Esophagus muscularis mucosa (tissue), 4 donors: Measurements from ENCODE around the gene PROSER3. TPM values are rescaled to one million over a fixed set of nuclear protein-coding genes. Genes with fewer than 3 reads are reported as not detected.

Source experiments
- DNase-seq: peaks from one replicate; pipeline ENCODE4 v3.0.0-alpha.2; 2017; ENCODE audit errors: extremely low spot score
- H3K27ac ChIP-seq, 4 donors: fragments of 200-600 bp; sonication (generic); replicated peaks in 1 of 4; 1 replicate in 3 of 4; 2 replicates in 1 of 4; pipeline ENCODE4 v1.5.1; 2016 to 2019; ENCODE audit warnings: mild to moderate bottlenecking in 1 of 4
- H3K27me3 ChIP-seq, 4 donors: fragments of 200-600 bp; sonication (generic); one replicate each; pipeline versions ENCODE4 v1.5.1 to v1.6.0; 2016 to 2019
- H3K36me3 ChIP-seq, 4 donors: fragments of 200-600 bp; sonication (generic); one replicate each; pipeline ENCODE4 v1.5.1; 2016 to 2019
- H3K4me1 ChIP-seq, 4 donors: fragments of 200-600 bp; sonication (generic); one replicate each; pipeline ENCODE4 v1.5.1; 2016 to 2019
- H3K4me3 ChIP-seq, 4 donors: fragments of 200-600 bp; sonication (generic); 1 replicate in 2 of 4; 2 replicates in 2 of 4; pipeline ENCODE4 v1.5.1; 2016 to 2019; ENCODE audit warnings: mild to moderate bottlenecking in 4 of 4, moderate library complexity in 1 of 4
- H3K9me3 ChIP-seq, 4 donors: fragments of 200-600 bp; sonication (generic); 1 replicate in 3 of 4; 2 replicates in 1 of 4; pipeline ENCODE4 v1.5.1; 2016 to 2019
- CTCF ChIP-seq, 3 experiments: fragments of 200-600 bp in 2 of 3; fragments of 450-650 bp in 1 of 3; sonication (generic) in 2 of 3; IDR thresholded peaks; one replicate each; pipeline ENCODE4 v1.5.1; 2017 to 2019; ENCODE audit warnings: antibody characterized with exemption in 3 of 3, mild to moderate bottlenecking in 2 of 3, moderate library complexity in 1 of 3
- EP300 ChIP-seq: sonication (generic); formaldehyde crosslinking; IDR thresholded peaks from one replicate; pipeline ENCODE4 v1.6.1; 2017; ENCODE audit warnings: antibody characterized with exemption
- POLR2A ChIP-seq: fragments of 450-650 bp; IDR thresholded peaks from one replicate; pipeline ENCODE4 v1.6.1; 2017; ENCODE audit warnings: antibody characterized with exemption, moderate library complexity, mild to moderate bottlenecking, low read depth
- POLR2AphosphoS5 ChIP-seq, 2 donors: sonication (generic); formaldehyde crosslinking; IDR thresholded peaks; one replicate each; pipeline ENCODE4 v1.6.1; 2017; ENCODE audit warnings: antibody characterized with exemption in 2 of 2
- WGBS: methylation state at CpG from one replicate; pipeline ENCODE4 v1.1.5; 2018; 5-methylcytosine and 5-hydroxymethylcytosine counted together
- intact Hi-C: fragments of 100-400 bp; cut with DNase I; formaldehyde crosslinking; loops from one replicate; pipeline ENCODE4 v1.15.1; 2023
- total RNA-seq, 4 donors: library from RNA; depleted of rRNA; stranded (reverse); fragments of >200 nt; gene quantifications; one replicate each; pipeline versions ENCODE4 v1.1.0 to v1.2.1, GENCODE V29; 2016

PROSER3 gene
- total RNA-seq, 4 donors from 2014 or later, result 5.6 to 8.7 (median 7.1) TPM

GRCh38 chr19:35811317-35812219, 53.6 kb downstream of the PROSER3 start:
- Histone ChIP-seq H3K36me3 (no peaks in the 10 kb centered on the region), H3K27ac (no peak overlapping the region), H3K9me3 (no peaks in the 10 kb centered on the region), H3K27me3 (peaks cover 0 to 74% (median 0%) of the 10 kb centered on the region in 4 donors), H3K4me1 (no peaks in the 10 kb centered on the region), H3K4me3 (no peak overlapping the region)
- intact Hi-C loops, result no loop called here
- no peak for DNase-seq
- no peak for TF ChIP-seq POLR2A
- TF ChIP-seq POLR2AphosphoS5 (IDR thresholded peaks at IDR 0.05), result no peak
- no peak for TF ChIP-seq EP300
- no peak for TF ChIP-seq CTCF (IDR thresholded peaks at IDR 0.05)
- 73% methylated on average over 17 of the region's 18 CpGs for WGBS

GRCh38 chr19:35812220-35813042, 54.5 kb downstream of the PROSER3 start, which contains the start of gene PRODH2:
TSS of gene PRODH2 (minus strand) at chr19:35812845. CDS start at chr19:35812805, 40 bp downstream.
- intact Hi-C loops, result no loop called here
- H3K4me3 ChIP-seq, result no peak within 1 kb of the TSS
- no peaks in the 10 kb centered on the region for H3K9me3 ChIP-seq
- no peak for DNase-seq
- H3K27me3 ChIP-seq, result peaks cover 0 to 76% (median 0%) of the 10 kb centered on the region in 4 donors
- H3K4me1 ChIP-seq, result no peaks in the 10 kb centered on the region
- TF ChIP-seq POLR2A (no peak), EP300 (no peak), CTCF (IDR thresholded peaks at IDR 0.05) (no peak), POLR2AphosphoS5 (IDR thresholded peaks at IDR 0.05) (no peak)
- 72% methylated on average over 15 of the region's 26 CpGs for WGBS
- no peak within 1 kb of the TSS for H3K27ac ChIP-seq
- no peaks in the 10 kb centered on the region for H3K36me3 ChIP-seq

GRCh38 chr19:35813043-35813890, 55.3 kb downstream of the PROSER3 start:
- no peak overlapping the region for H3K27ac ChIP-seq
- WGBS, result 72% methylated on average over 11 of the region's 11 CpGs
- no peak overlapping the region for H3K4me3 ChIP-seq
- H3K27me3 ChIP-seq, result peaks cover 0 to 75% (median under 1%) of the 10 kb centered on the region in 4 donors
- H3K36me3 ChIP-seq, result no peaks in the 10 kb centered on the region
- DNase-seq, result no peak
- no peaks in the 10 kb centered on the region for H3K4me1 ChIP-seq
- intact Hi-C loops, result no loop called here
- no peak for TF ChIP-seq POLR2AphosphoS5 (IDR thresholded peaks at IDR 0.05)
- TF ChIP-seq POLR2A, result no peak
- no peak for TF ChIP-seq EP300
- TF ChIP-seq CTCF (IDR thresholded peaks at IDR 0.05), result no peak
- H3K9me3 ChIP-seq, result no peaks in the 10 kb centered on the region

GRCh38 chr19:35816262-35816661, 58.3 kb downstream of the PROSER3 start:
- Histone ChIP-seq H3K9me3 (no peaks in the 10 kb centered on the region), H3K4me1 (no peaks in the 10 kb centered on the region), H3K36me3 (no peaks in the 10 kb centered on the region), H3K4me3 (no peak overlapping the region), H3K27me3 (peaks cover 0 to 69% (median 3%) of the 10 kb centered on the region in 4 donors), H3K27ac (no peak overlapping the region)
- DNase-seq, result no peak
- intact Hi-C loops, result no loop called here
- TF ChIP-seq EP300, result no peak
- no peak for TF ChIP-seq POLR2A
- no peak for TF ChIP-seq CTCF (IDR thresholded peaks at IDR 0.05)
- no peak for TF ChIP-seq POLR2AphosphoS5 (IDR thresholded peaks at IDR 0.05)
- 54% methylated on average over 3 of the region's 6 CpGs for WGBS
